Measurements from ENCODE around the gene AFF4. TPM values are rescaled to one million over a fixed set of nuclear protein-coding genes. Genes with fewer than 3 reads are reported as not detected.

AFF4 gene
- total RNA-seq, 1 experiment from 2014 or later, result 58.1 TPM

- POLR2A ChIA-PET, result no interaction called here
- CTCF ChIA-PET, result no interaction called here
- no peaks in the 10 kb centered on the region for H3K4me1 Mint-ChIP-seq
- no peak overlapping the region for H3K4me3 Mint-ChIP-seq
- no peak for DNase-seq (ENCODE audit: low spot score)
- H3K27me3 Mint-ChIP-seq (ENCODE audit: low read depth), result no peaks in the 10 kb centered on the region
- no peaks in the 10 kb centered on the region for H3K9me3 Mint-ChIP-seq
- TF ChIP-seq IRF2 (CRISPR knock-in tag; IDR thresholded peaks at IDR 0.05; ENCODE audit: borderline replicate concordance, low read depth) (no peak), RORB (CRISPR knock-in tag; IDR thresholded peaks at IDR 0.05) (no peak), NR1H2 (CRISPR knock-in tag; IDR thresholded peaks at IDR 0.05) (no peak), ETV6 (CRISPR knock-in tag; IDR thresholded peaks at IDR 0.05) (no peak), EMX1 (CRISPR knock-in tag; IDR thresholded peaks at IDR 0.05) (no peak), ATF3 (CRISPR knock-in tag; conservative IDR thresholded peaks at IDR 0.05) (no peak), ELF4 (CRISPR knock-in tag; IDR thresholded peaks at IDR 0.05; ENCODE audit: low read depth) (no peak), E2F4 (CRISPR knock-in tag; IDR thresholded peaks at IDR 0.05; ENCODE audit: borderline replicate concordance, low read depth) (no peak), NR2C2 (CRISPR knock-in tag; IDR thresholded peaks at IDR 0.05) (no peak), ZNF532 (CRISPR knock-in tag; IDR thresholded peaks at IDR 0.05; ENCODE audit: borderline replicate concordance) (no peak), USF2 (CRISPR knock-in tag; IDR thresholded peaks at IDR 0.05) (no peak), TEAD4 (CRISPR knock-in tag; IDR thresholded peaks at IDR 0.05) (no peak), HMGA2 (CRISPR knock-in tag; IDR thresholded peaks at IDR 0.05) (no peak), ESRRA (CRISPR knock-in tag; IDR thresholded peaks at IDR 0.05; ENCODE audit: borderline replicate concordance) (no peak), FOXJ3 (CRISPR knock-in tag; IDR thresholded peaks at IDR 0.05; ENCODE audit: borderline replicate concordance) (no peak), ZNF423 (CRISPR knock-in tag; IDR thresholded peaks at IDR 0.05) (no peak)
- ATAC-seq, result no peak
- no peak overlapping the region for H3K27ac Mint-ChIP-seq
- peaks cover 32% of the 10 kb centered on the region for H3K36me3 Mint-ChIP-seq
These were observed 62.4 kb downstream of the AFF4 start for GRCh38 chr5:132901036-132901435.

GRCh38 chr5:132898094-132898493, 65.3 kb downstream of the AFF4 start:
- CTCF ChIA-PET, result no interaction called here
- Mint-ChIP-seq H3K4me1 (no peaks in the 10 kb centered on the region), H3K9me3 (no peaks in the 10 kb centered on the region), H3K36me3 (peaks cover 47% of the 10 kb centered on the region), H3K4me3 (no peak overlapping the region), H3K27me3 (ENCODE audit: low read depth) (no peaks in the 10 kb centered on the region), H3K27ac (no peak overlapping the region)
- TF ChIP-seq ZNF425 (CRISPR knock-in tag; conservative IDR thresholded peaks at IDR 0.05), result no peak
- TF ChIP-seq GTF2I (CRISPR knock-in tag; conservative IDR thresholded peaks at IDR 0.05), result no peak
- no peak for TF ChIP-seq E2F5 (CRISPR knock-in tag; IDR thresholded peaks at IDR 0.05)
- no peak for TF ChIP-seq TP53 (CRISPR knock-in tag; IDR thresholded peaks at IDR 0.05)
- no peak for TF ChIP-seq ZMAT4 (CRISPR knock-in tag; IDR thresholded peaks at IDR 0.05)
- no peak for TF ChIP-seq MXD4 (CRISPR knock-in tag; IDR thresholded peaks at IDR 0.05; ENCODE audit: borderline replicate concordance)
- POLR2A ChIA-PET, result no interaction called here
- no peak for ATAC-seq
- DNase-seq (ENCODE audit: low spot score), result no peak
